Ascending aorta (tissue), 2 donors: Measurements from ENCODE around the gene YPEL4. TPM values are rescaled to one million over a fixed set of nuclear protein-coding genes. Genes with fewer than 3 reads are reported as not detected.
"Not testable (repeated sequence)": the region's sequence is repeated elsewhere in the genome, so short reads cannot be mapped to it uniquely, and the experiment has no call there.

Experiments
- DNase-seq, 2 donors: peaks; one replicate each; pipeline ENCODE4 v3.0.0-alpha.2; 2019; ENCODE audit warnings: low spot score in 2 of 2
- H3K27ac ChIP-seq, 2 donors: fragments of 200-600 bp; sonication (generic); one replicate each; pipeline ENCODE4 v1.5.1; 2016 to 2017; ENCODE audit warnings: mild to moderate bottlenecking in 1 of 2
- H3K27me3 ChIP-seq: fragments of 200-600 bp; sonication (generic); one replicate; pipeline ENCODE4 v1.5.1; 2017
- H3K36me3 ChIP-seq, 2 donors: fragments of 200-600 bp; sonication (generic); one replicate each; pipeline ENCODE4 v1.5.1; 2016
- H3K4me1 ChIP-seq, 2 donors: fragments of 200-600 bp; sonication (generic); one replicate each; pipeline ENCODE4 v1.5.1; 2016 to 2017; ENCODE audit warnings: mild to moderate bottlenecking in 1 of 2
- H3K4me3 ChIP-seq, 2 donors: fragments of 200-600 bp; sonication (generic); one replicate each; pipeline ENCODE4 v1.5.1; 2016 to 2017; ENCODE audit warnings: mild to moderate bottlenecking in 1 of 2
- H3K9me3 ChIP-seq, 2 donors: fragments of 200-600 bp; sonication (generic); one replicate each; pipeline ENCODE4 v1.5.1; 2016
- intact Hi-C: fragments of 100-400 bp; cut with DNase I; formaldehyde crosslinking; loops from one replicate; pipeline ENCODE4 v1.15.1; 2023
- total RNA-seq: library from RNA; depleted of rRNA; stranded (reverse); fragments of >200 nt; gene quantifications from one replicate; pipeline ENCODE4 v1.1.0, GENCODE V29; 2016
- TF ChIP-seq, protein P1 (sequence below), 3 experiments: fragments of 200-600 bp in 2 of 3; fragments of 450-650 bp in 1 of 3; sonication (generic) in 2 of 3; IDR thresholded peaks; one replicate each; pipeline ENCODE4 v1.5.1; 2016 to 2019; ENCODE audit warnings: antibody characterized with exemption in 3 of 3, mild to moderate bottlenecking in 1 of 3, moderate library complexity in 1 of 3

Gene YPEL4
- total RNA-seq: not detected

GRCh38 chr11:57649826-57650738, at the start of gene YPEL4:
YPEL4 (minus strand) TSS chr11:57649912; CDS start chr11:57647107, 2,805 bp downstream.
- peaks cover 3 to 36% of the 10 kb centered on the region in 2 donors for H3K4me1 ChIP-seq

DNA sequence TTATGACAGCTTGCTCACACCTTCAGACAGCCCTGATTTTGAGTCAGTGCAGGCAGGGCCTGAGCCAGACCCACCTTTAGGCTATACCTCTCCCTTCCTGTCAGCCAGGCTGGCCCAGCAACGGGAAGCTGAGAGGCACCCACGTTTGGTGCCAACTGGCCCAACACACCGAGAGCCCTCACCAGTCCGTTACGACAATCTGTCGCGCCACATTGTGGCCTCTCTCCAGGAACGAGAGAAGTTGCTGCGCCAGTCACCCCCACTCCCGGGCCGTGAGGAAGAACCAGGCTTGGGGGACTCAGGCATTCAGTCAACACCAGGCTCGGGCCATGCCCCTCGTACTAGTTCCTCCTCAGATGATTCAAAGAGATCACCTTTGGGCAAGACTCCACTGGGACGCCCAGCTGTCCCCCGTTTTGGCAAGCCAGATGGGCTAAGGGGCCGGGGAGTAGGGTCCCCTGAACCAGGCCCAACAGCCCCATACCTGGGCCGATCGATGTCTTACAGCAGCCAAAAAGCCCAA, 49.2 kb upstream of the YPEL4 start:
- Histone ChIP-seq H3K4me3 (no peak overlapping the region), H3K27me3 (no peaks in the 10 kb centered on the region), H3K4me1 (peaks cover 0 to 2% of the 10 kb centered on the region in 2 donors), H3K27ac (no peak overlapping the region), H3K36me3 (peaks cover 85 to 86% of the 10 kb centered on the region in 2 donors), H3K9me3 (no peaks in the 10 kb centered on the region)
- TF ChIP-seq, protein P1, sequence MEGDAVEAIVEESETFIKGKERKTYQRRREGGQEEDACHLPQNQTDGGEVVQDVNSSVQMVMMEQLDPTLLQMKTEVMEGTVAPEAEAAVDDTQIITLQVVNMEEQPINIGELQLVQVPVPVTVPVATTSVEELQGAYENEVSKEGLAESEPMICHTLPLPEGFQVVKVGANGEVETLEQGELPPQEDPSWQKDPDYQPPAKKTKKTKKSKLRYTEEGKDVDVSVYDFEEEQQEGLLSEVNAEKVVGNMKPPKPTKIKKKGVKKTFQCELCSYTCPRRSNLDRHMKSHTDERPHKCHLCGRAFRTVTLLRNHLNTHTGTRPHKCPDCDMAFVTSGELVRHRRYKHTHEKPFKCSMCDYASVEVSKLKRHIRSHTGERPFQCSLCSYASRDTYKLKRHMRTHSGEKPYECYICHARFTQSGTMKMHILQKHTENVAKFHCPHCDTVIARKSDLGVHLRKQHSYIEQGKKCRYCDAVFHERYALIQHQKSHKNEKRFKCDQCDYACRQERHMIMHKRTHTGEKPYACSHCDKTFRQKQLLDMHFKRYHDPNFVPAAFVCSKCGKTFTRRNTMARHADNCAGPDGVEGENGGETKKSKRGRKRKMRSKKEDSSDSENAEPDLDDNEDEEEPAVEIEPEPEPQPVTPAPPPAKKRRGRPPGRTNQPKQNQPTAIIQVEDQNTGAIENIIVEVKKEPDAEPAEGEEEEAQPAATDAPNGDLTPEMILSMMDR (IDR thresholded peaks at IDR 0.05): no peak
- DNase-seq: no peak
- intact Hi-C loops: no loop called here

More at GRCh38 chr11:57649826-57650738, at the start of gene YPEL4:
- Histone ChIP-seq H3K4me3 (peak within 1 kb of the TSS; percentile 43 to 59), H3K9me3 (no peaks in the 10 kb centered on the region), H3K36me3 (no peaks in the 10 kb centered on the region), H3K27me3 (peaks cover 6% of the 10 kb centered on the region), H3K27ac (no peak within 1 kb of the TSS)
- intact Hi-C loops: loop anchor here (5.0 kb wide), 1 partner anchor 313 kb away; the partner anchor contains the start of genes P2RX3 and SSRP1
- TF ChIP-seq, protein P1 (IDR thresholded peaks at IDR 0.05): no peak
- DNase-seq: peak; percentile 62 to 81

- H3K4me1 ChIP-seq, H3K27ac ChIP-seq, H3K27me3 ChIP-seq, intact Hi-C loops, H3K4me3 ChIP-seq, DNase-seq, H3K9me3 ChIP-seq: not testable (repeated sequence)
- peaks cover 85 to 99% of the 10 kb centered on the region in 2 donors for H3K36me3 ChIP-seq
Measured at GRCh38 chr11:57690474-57690873, 40.8 kb upstream of the YPEL4 start.

GRCh38 chr11:57681168-57681567, 31.5 kb upstream of the YPEL4 start:
- Histone ChIP-seq H3K27me3 (no peaks in the 10 kb centered on the region), H3K36me3 (peaks cover 43 to 46% of the 10 kb centered on the region in 2 donors), H3K27ac (no peak overlapping the region), H3K9me3 (no peaks in the 10 kb centered on the region), H3K4me3 (no peak overlapping the region), H3K4me1 (peaks cover 0 to 9% of the 10 kb centered on the region in 2 donors)
- TF ChIP-seq, protein P1 (IDR thresholded peaks at IDR 0.05): no peak
- DNase-seq: no peak
- intact Hi-C loops: no loop called here

DNA sequence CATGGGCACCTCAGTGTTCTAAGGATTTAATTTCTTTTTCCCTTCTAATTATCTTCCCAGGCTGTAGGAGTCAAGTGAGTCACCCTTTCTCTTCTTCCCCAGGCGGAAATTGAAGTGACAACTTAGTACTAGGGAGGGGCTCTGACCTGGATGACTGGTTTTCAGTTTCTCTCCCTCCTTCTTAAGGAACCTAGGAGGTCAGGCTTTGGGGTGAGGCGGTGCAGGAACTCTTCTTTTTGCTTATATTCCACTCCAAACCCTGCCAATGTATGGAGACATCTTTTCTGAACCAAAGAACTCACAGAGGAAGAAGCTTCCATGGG, 30.8 kb upstream of the YPEL4 start:
- peaks cover 37 to 42% of the 10 kb centered on the region in 2 donors for H3K36me3 ChIP-seq
- TF ChIP-seq, protein P1 (IDR thresholded peaks at IDR 0.05): no peak
- DNase-seq: no peak
- peaks cover 0 to 9% of the 10 kb centered on the region in 2 donors for H3K4me1 ChIP-seq
- intact Hi-C loops: no loop called here
- H3K27me3 ChIP-seq: no peaks in the 10 kb centered on the region
- no peaks in the 10 kb centered on the region for H3K9me3 ChIP-seq
- H3K27ac ChIP-seq: peak overlapping the region in 1 of 2 donors; percentile 1
- no peak overlapping the region for H3K4me3 ChIP-seq

DNA sequence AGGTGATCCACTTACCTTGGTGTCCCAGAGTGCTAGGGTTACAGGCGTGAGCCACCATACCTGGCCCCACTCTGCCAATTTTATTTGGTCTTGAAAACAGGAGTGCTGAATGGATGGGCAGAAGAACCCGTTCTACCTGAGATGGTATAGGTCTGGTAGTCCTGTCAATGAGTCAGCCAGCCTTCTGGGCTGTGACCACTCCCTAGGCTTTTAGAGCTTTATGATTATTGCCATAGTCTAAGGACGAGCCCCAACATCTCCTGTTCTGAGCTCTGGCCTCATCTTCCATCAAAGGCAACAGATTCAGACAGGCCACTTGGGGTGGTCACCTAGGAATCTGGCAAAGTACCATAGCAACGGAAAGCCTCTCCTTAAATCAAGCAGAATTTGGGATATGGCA, 29.7 kb upstream of the YPEL4 start:
- DNase-seq: no peak
- no peaks in the 10 kb centered on the region for H3K27me3 ChIP-seq
- peak overlapping the region in 1 of 2 donors; percentile 19 for H3K27ac ChIP-seq
- H3K4me3 ChIP-seq: no peak overlapping the region
- intact Hi-C loops: no loop called here
- peaks cover 0 to 9% of the 10 kb centered on the region in 2 donors for H3K4me1 ChIP-seq
- no peaks in the 10 kb centered on the region for H3K9me3 ChIP-seq
- peaks cover 32 to 39% of the 10 kb centered on the region in 2 donors for H3K36me3 ChIP-seq
- TF ChIP-seq, protein P1 (IDR thresholded peaks at IDR 0.05): no peak
